Stimulated activated CD8-positive, alpha-beta memory T cell treated with anti-CD3 and anti-CD28 coated beads, Interleukin-4, amount 100 ng/mL, for 4 hours (primary cell): ENCODE results near the gene YIF1A.

Source experiments
- DNase-seq, 2 donors: peaks; one replicate each; pipeline ENCODE4 v3.0.0-alpha.2; 2020; ENCODE audit warnings: low read depth in 2 of 2, low spot score in 1 of 2

Gene YIF1A

GRCh38 chr11:66288671-66289547 lies at the start of gene YIF1A:
YIF1A (minus strand) TSS chr11:66289143; CDS start chr11:66288985, 158 bp downstream.
- peak; percentile 95 to 98 for DNase-seq

- DNase-seq = no peak
Observed at GRCh38 chr11:66337103-66337899, 48.4 kb upstream of the YIF1A start.

DNA sequence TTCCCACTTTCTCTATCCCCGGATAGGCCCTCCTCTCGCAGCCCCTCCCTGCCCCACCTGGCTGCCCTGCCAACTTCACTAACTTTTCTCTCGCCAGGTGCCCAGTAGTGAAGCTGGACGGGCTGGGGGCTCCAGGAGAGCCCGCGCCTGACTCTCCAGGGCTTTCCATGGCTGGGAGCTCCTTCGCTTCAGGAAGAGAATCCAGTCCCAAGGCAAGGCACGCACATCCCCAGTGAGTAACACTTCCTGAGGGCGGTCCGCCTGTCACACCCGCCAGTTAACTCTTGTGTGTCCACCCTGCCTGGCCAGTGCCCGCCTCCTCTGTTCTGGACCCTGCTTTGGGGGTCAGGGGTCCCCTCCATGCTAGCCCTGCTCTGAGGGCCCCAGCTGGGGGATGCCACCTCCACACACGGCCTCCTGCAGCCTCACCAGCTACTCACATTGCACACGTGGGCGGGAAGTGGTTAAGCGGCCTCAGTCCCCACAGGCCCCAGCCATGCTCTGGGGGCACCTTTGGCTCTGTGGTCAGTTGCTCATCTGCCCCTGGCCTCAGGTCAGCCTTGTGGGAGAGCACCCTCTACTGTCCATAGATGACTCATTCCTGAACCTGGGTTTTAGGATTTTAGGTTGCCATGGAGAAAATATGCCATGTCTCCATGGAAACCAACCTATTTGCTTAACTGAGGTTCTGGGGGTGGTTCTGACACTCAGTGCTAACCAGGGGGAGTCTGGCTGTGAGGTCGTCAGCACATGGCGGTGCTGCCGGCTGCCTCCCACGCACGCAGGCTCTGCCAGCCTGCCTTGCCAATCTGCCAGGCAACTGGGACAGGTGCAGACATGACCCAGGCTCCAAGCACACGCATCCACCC lies 47.5 kb upstream of the YIF1A start, which contains the start of gene RIN1:
Gene RIN1, minus strand, starts transcription at position 201 of the 869 bp plus-strand sequence. Its CDS starts 32 bp downstream, at position 169.
- DNase-seq = peak in 1 of 2 donors; percentile 50

GRCh38 chr11:66335531-66336233 lies 46.7 kb upstream of the YIF1A start:
- no peak for DNase-seq

- no peak for DNase-seq
Observed at GRCh38 chr11:66334605-66335442, 45.9 kb upstream of the YIF1A start.

- no peak for DNase-seq
Observed at GRCh38 chr11:66333896-66334604, 45.1 kb upstream of the YIF1A start.

DNA sequence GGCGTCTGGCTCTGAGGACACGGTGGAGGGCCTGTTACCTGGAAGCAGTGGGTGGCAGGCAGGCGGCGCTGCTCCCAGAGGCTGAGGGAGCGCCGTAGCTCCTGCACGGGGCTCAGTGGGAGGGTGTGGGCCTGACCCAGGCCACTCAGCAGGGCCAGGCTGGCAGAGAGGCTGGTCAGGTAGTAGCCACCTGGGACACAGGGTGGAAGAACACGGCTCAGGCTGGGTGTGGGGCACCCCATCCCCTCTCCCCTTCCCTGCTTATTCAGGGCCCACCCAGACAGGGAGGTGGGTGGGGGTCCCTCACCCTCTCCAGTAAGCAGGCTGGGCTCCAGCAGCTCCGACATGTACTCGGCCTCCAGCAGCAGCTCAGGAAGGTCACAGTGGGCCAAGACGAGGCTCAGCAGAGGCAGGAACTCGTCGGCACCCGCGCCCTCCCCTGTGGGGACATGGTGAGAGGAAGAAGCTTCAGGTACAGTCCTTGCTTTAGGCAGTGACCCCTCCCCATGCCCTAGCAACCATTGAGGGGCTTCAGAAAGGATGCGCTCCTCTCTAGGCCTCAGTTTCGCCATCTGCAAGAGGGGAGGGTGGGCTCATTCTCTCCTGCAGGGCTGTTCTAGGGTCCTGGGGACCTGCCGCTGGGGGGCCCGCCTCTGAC lies 44.4 kb upstream of the YIF1A start:
- no peak for DNase-seq

DNA sequence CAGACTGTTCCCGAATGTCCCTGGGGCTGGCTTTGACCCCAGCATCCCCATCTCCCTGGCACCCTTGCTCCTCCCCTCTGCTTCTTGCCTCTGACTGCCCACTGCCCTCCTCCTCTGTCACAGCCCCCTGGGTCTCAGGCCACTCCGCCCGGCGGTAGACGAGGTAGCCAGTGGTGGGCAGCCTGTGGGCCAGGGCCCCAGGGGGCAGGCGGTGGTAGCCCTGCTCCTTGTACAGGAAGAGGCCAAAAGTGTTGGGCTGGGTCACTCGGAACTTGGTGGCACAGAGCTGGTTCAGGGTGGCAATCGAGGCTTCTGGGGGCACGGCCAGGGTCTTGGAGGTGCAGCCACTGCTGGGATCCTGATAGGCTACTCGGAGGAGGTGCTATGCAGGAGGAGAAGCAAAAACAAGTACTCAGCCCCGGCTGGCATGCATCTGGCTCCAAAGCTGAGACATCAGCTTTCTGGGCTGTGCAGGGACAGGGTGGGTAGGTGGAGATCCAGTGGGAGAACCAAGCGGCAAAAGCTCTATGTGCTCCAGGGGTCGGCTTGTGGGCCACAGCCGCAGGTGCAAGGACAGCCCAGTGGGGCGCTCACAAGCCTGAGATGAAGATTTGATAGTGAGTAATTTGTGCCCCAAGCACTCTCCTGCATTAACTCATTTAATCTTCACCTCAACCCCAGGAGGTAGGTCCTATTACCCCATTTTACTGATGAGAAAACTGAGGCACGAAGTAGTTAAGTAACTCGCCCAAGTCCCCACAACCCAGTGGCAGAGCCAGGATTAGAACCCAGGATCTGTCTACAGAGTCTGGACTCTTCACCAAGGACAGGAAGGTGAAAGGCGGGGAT lies 43.7 kb upstream of the YIF1A start:
- DNase-seq = no peak

DNA sequence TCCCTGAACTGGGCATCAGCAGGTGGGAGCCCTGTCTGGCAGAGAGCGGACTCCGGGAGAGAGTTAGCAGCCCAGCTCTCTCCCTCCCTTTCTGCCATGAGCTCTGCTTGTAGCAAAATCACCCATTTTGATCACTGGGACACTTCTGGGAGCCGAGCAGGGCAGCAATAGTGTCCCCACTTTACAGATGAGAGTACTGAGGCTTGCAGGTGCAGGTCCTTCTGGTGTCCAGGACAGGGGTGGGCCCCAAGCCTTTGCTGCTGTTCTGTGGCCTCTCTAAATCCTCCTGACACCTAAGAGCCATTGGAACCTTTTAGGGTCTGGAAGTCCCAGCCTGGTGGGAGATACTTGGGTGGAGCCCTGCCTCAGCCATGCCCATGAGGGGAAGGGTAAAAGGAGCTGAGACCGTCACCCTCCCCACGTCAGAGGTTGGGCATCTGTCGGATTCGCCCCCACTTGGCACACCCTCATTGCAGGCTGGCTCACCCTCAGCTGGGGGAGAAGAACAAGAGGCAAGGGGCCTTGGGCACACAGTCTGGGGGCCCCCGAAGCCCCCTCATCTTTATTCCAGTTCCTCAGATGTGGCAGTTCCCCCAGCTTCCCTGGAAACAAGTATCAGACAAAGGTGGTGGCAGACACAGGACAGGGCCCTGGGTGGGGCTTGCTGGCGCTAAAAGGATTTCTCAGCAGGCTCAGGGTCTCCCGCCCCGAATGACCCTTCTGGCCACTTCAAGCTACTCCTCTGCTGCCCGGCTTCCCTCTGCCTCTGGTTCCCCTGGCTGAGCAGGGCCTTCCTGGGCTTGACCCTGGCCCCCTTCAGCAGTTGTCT lies 42.8 kb upstream of the YIF1A start:
- no peak for DNase-seq

DNA sequence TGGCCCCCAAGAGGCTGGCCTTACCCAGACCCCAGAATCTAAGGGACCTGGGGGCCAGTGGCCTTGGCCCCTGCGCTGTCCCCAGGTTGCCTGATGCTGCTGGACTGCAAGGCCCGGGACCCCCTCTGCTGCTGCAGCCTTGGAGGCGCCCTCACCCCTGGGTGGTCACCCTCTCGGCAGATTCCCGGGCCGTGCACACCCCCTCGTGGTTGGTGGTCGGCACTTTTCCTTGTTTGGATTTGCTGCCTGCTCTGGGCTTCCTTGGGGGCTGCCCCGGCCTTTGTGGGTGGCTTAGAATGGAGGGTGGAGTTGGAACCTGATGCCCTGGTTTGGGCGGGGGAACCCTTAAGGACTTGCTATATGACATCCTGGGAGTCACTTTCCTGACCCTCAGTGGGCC lies 42.0 kb upstream of the YIF1A start:
- DNase-seq = no peak

DNA sequence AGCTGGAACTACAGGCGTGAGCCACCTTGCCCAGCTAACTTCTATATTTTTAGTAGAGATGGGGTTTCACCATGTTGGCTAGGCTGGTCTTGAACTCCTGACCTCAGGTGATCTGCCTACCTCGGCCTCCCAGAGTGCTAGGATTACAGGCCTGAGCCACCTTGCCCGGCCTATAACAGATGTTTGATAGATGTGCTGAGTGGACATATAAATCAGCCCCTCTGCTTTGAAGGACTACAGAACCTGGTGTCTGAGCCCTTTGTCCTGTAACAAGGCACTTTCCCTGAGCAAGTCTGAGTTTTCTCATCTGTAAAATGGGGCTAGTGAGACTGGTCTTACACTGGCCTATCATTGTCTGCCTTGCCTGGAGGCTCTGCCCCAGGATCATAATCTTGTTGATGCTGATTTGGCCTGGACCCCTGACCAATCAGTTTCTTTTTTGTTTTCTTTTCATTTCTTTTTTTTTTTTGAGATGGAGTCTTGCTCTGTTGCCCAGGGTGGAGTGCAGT lies 40.3 kb upstream of the YIF1A start:
- DNase-seq = no peak

- DNase-seq = peak; percentile 54 to 59
Observed at GRCh38 chr11:66328302-66329144, 39.6 kb upstream of the YIF1A start.

DNA sequence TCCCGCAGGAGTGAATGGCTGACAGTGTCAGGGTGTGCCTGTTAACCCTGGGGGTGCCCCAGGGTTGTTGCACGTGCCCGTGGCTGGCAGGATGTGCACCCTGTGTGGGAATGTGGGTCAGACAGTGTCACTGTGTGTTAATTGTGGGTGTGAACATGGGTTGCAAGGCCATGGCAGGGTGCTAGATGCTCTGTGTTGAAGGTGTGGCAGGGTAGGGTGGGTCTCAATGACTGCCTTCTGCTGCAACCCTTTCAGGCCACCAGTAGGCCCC lies 39.0 kb upstream of the YIF1A start:
- no peak for DNase-seq

- DNase-seq = no peak
Observed at GRCh38 chr11:66327171-66328030, 38.5 kb upstream of the YIF1A start.
